NCI-H526 treated with DMSO at 0.1 percent for 48 hours (cell line): ENCODE data around the gene CCDC197.

Experiments
- DNase-seq: peaks from one replicate; lab custom pipeline; 2025; lab: John Stamatoyannopoulos, UW

CCDC197 gene

DNA sequence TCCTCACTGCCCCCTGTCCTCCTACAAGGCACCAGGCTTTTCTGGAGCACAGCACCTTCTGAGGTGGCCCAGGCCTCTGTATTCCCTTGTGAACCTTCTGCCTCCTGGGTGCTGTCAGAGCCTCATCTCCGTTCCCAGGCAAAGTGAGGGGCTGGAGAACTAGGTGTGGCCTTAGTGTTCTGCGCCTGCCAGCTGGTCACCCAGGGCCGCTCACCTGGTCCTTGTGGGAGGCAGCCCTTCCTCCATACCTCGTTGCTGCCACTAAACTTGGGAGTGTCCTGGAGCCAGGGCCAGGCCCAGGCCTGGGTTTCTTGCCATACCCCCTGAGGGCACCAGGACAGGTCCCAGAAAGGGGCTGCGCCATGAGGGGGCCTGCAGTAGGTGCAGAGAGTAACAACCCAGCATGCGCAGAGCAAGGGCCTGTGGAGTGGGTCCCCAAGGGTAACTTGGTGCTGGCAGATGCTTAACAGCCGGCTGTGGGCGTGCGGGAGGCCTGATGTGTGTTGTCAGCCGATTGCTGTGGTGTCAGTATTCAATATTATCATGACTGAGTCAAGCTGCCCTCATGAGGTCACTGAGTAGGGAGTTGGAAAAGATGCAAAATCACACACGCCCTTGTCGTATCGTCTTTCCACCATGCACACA is 46.1 kb downstream of the CCDC197 start:
- DNase-seq: no peak

GRCh38 chr14:94043756-94044475 is 46.8 kb downstream of the CCDC197 start:
- no peak for DNase-seq

DNA sequence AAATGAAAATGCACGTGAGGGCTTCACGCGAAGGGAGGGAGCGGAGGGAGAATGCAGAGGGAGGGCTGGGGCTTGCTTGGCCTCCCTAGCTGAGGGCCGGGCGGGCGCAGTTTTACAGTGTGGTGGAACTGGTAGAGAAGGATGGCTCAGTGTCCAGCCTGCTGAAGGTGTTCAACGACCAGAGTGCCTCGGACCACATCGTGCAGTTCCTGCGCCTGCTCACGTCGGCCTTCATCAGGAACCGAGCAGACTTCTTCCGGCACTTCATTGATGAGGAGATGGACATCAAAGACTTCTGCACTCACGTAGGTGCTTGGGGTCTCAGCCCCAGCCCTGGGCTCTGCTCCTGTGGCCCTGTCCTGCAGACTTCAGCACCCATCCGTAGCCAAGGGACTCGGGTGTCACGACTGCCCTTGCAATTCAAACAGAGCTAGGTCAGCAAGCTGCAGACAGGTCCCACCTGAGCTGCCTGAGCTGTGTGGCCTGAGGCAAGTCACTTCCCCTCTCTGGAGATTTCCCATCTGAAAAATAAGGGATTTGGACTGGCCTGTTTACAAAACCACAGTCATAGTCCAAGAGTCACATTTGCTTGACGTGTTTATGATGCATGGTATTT is 47.5 kb downstream of the CCDC197 start:
- DNase-seq: no peak

DNA sequence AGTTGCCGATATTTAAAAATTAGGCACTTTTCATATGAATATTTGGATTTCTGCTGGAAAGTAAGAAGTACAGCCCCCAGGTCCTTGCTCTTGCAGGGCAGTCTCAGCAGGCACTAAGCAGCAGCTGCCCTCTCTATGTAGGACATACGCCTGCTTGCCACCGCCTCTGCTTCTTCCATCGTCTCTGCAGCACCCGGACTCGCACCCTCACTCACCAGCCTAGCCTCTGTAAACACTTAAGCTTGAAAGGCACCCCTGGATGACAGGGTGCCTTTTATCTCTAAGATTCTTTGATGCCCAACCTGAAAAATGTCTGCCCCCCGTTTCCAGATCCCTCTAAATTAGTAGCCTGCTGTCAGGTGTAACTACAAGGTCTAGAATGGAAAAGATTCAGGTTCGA is 48.0 kb downstream of the CCDC197 start:
- DNase-seq: no peak

- no peak for DNase-seq
These were observed 48.7 kb downstream of the CCDC197 start for GRCh38 chr14:94045563-94046345.

GRCh38 chr14:94046696-94047250 is 49.7 kb downstream of the CCDC197 start:
- DNase-seq: no peak

DNA sequence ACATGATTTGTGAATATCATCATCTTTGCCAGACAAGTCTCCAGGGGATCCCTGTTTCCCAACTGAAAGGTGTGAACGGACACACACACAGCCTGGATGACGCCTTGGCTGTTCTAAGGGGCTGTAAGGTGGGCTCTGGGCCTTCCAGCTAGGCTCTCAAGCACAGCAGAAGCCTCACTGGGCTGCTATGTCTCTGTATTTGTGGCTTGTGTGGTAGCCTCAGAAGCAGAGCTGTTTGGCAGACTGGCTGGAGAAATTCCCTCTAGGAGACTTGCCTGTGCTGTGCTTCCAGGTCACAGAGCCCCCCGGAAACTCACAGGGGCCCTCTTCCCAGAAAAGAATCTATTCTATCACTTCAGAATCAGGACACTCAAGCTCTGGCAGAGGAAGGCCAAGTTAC is 50.5 kb downstream of the CCDC197 start:
- DNase-seq: no peak

- DNase-seq: no peak
These were observed 51.9 kb downstream of the CCDC197 start for GRCh38 chr14:94048691-94049624.

DNA sequence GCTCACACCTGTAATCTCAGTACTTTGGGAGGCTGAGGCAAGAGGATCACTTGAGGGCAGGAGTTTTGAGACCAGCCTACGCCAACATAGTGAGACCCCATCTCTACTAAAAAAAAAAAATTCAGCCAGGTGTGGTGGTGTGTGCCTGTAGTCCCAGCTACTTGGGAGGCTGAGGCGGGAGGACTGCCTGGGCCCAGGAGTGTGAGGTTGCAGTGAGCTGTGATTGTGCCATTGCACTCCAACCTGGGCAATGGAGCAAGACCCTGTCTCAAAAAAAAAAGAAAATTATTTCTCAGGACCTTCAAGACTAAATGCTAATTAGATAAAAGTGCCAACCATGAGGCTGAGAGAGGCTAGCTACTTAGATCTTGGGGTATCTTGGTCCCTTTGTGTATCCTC is 52.5 kb downstream of the CCDC197 start:
- DNase-seq: no peak

- no peak for DNase-seq
These were observed 53.3 kb downstream of the CCDC197 start for GRCh38 chr14:94050231-94050880.

DNA sequence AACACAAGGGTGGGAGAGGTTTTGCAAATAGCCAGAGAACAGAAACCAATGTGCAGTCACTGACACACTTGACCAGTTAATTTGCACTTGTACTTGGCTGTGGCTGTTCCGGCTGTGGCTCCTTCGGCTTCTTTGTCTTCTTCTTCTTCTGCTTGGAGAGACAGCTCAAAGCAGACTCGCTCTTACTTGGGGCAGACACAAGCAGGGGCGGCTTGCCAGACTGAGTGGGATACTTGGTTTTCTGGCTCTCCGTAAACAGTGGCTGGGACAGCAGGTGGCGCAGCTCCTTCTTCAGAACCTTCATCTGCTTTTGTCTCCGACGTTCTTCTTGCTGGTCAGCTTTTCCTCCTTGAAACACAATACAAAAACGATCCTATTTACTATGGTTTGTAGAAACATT is 54.0 kb downstream of the CCDC197 start:
- no peak for DNase-seq

DNA sequence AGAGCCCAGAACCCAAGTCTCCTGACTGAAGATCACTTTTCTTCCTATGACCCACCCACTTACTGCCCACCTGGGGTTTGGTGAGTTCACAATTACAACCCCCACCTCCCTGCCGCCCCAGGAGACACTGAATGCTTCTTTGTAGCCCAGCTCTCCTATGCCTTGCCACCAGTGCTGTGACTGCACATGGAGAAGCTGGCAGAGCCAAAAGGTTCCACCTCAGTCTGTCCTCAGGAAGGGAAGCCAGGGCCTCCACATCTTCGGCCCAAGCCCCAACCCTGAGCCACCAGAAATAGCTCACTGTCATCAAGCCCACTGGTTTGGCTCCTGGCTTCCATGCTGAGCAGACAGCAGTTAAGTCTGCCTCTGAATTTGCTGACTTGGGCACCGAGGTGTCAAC is 54.7 kb downstream of the CCDC197 start:
- DNase-seq: no peak

GRCh38 chr14:94052199-94052598 is 55.1 kb downstream of the CCDC197 start:
- no peak for DNase-seq

DNA sequence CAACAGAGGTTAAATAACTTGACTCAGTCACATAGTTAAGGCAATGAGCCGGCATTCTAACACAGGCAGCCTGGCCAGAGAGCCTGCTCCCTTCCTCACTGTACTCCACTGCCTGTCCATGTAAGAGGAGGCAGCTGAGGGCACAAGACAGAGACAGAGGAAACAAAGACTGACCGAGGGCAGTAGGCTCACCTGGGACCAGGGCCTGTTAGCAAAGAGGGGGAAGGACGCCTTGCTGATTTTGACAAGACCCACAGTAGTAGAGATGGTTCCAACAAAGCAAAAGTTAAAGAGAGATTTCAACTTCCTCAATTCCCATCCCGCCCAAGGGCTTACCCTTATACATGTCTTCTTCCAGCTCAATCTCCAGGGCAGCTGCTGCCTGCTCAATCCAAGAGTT is 55.6 kb downstream of the CCDC197 start:
- no peak for DNase-seq

DNA sequence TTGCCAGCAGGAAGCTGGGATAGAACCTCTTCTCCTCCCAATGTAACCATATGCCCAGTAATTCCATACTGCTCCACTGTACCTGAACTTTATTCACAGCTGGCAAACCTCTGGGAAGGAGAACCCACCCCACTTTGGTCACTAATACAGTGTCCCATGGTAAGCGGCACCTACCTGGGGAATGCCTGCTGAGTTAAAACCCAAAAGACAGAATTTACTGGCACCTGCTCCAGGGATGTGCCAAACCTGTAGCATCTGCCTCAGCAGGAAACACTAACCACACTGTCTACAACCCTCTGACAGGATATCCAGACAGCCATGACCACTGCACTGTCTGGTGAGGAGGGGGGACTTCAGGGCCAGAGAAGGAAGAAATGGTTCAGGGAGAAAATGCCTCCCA is 57.3 kb downstream of the CCDC197 start:
- no peak for DNase-seq

- no peak for DNase-seq
These were observed 57.8 kb downstream of the CCDC197 start for GRCh38 chr14:94054936-94055335.

GRCh38 chr14:94056579-94057308 is 59.6 kb downstream of the CCDC197 start:
- DNase-seq: no peak

- DNase-seq: no peak
These were observed 61.1 kb downstream of the CCDC197 start for GRCh38 chr14:94058128-94058673.
